Ramos (cell line): ENCODE results near the gene CCR2.
"Not testable (repeated sequence)": the region's sequence is repeated elsewhere in the genome, so short reads cannot be mapped to it uniquely, and the experiment has no call there.

Experiments used
- in situ Hi-C: fragments of 300-500 bp; cut with MboI; formaldehyde crosslinking; loops from one replicate; pipeline ENCODE4 v1.14.3; 2022; ENCODE audit warnings: low sequenced_read_pairs; ENCODE audit not compliant: unreplicated experiment

The CCR2 gene

GRCh38 chr3:46353647-46354410 is at the start of gene CCR2:
Gene CCR2, plus strand, starts transcription at chr3:46354111. Its CDS starts 3,417 bp downstream, at chr3:46357528.
- in situ Hi-C loops = no loop called here

GRCh38 chr3:46304739-46305138 is 49.2 kb upstream of the CCR2 start:
- in situ Hi-C loops = no loop called here

DNA sequence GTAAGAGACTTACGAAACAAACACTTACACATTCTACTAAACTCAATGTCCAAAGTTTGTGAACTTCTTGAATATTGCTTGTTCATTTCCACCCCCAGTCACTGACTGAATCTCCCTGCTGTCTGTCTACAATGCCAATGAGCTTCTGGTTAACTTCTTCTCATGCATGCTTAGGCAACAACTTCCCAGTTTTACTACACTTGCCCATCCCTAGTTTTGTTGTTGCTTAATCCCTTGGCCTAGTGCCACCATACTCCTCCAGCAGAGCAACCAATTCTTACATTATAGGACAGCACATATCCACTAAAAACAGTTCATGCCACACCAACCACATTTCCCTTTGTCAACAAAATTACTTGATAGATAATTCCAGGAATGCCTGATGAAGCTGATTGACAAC is 40.9 kb upstream of the CCR2 start:
- in situ Hi-C loops = no loop called here

DNA sequence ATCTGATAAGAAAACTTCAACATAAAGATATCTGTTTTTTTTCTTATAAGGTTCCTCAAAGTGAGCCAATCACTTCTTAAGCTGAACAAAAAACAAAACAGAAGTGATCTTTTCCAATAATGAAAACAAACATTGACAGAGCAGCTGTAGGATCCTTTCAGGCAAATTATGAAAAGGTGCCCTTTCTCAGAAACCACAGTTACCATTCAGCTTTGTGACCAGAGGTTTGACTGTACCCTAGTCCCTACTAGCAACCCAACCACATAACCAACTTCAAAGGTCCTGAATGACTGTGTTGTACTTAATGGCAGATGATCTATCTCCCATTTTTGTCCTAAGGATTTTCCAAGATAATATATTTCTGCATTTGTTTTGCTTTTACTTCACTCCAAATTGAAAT is 39.4 kb upstream of the CCR2 start:
- in situ Hi-C loops = no loop called here

GRCh38 chr3:46316206-46316605 is 37.7 kb upstream of the CCR2 start:
- in situ Hi-C loops = no loop called here

GRCh38 chr3:46318207-46318927 is 35.5 kb upstream of the CCR2 start:
- in situ Hi-C loops = no loop called here

DNA sequence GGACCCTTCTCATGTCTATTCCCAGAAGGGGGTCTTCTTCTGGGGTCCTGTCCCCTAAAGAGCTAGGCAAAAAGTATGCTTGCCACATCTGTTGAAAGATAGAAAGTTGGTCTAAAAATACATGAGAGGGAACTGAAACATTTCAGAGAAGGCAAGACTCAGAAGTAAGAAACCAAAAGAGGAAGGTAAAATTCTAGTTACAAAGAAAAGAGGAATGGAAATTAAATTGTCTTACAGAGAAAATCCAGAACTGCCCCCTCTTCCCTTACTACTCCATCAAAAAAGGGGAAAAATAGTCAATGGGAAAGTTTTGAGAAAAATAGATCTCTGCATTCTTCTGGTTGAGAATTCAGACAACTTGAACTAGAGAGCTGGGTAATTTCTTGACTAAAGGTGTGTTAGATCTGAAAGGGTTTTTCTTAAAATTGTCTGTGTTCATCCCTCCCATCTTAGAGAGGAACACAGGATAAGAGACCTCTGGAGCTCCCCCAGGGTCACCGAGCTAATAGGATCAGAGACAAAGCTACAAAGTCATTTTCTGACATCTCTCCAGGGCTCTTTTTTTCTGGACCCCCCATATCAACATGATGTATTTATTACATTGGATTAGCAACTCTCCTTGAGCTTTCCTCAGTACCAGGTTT is 32.3 kb upstream of the CCR2 start:
- in situ Hi-C loops = no loop called here

GRCh38 chr3:46324036-46324435 is 29.9 kb upstream of the CCR2 start:
- in situ Hi-C loops = no loop called here

DNA sequence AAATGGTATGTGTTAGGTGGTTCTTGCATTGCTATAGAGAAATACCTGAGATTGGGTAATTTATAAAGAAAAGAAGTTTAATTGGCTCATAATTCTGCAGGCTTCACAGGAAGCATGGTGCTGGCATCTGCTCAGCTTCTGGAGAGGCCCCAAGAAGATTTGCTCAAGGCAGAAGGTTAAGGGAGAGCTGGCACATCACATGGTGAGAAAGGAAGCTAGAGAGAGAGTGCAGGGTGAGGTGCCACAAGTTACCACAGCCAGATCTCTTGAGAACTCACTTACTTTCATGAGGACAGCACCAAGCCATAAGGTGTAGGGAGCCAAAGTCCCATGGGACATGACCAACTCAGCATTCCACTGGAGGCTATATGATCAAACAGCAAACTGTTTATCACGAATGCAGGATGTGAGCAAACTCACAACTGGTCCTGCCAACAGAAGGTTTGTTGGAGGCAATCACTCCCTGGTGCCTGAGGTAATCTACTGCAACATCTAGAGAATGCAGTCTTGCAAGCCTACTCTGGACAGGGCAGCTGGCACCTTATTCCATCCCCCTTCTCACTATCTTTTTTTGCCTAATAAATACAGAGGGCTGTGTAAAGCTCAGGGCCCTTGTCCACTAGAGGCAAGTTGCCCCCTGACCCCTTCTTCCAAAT is 28.1 kb upstream of the CCR2 start:
- in situ Hi-C loops = no loop called here

GRCh38 chr3:46330676-46331075 is 23.2 kb upstream of the CCR2 start:
- in situ Hi-C loops = not testable (repeated sequence)

- in situ Hi-C loops = no loop called here
These were observed 19.0 kb upstream of the CCR2 start for GRCh38 chr3:46334741-46335478.

- in situ Hi-C loops = no loop called here
These were observed 18.4 kb upstream of the CCR2 start for GRCh38 chr3:46335541-46335940.

- in situ Hi-C loops = no loop called here
These were observed 16.0 kb upstream of the CCR2 start for GRCh38 chr3:46337911-46338310.

DNA sequence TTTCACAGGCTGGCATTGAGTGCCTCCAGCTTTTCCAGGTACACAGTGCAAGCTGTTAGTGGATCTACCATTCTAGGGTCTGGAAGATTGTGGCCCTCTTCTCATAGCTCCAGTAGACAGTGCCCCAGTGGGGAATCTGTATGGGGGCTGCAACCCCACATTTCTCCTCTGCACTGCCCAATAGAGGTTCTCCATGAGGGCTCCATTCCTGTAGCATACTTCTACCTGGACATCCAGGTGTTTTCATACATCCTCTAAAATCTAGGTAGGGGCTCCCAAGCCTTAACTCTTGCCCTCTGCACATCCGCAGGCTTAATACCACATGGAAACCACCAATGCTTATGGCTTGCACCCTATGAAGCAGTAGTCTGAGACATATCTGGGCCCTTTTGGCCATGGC is 15.1 kb upstream of the CCR2 start:
- in situ Hi-C loops = no loop called here

GRCh38 chr3:46344476-46344875 is 9.4 kb upstream of the CCR2 start:
- in situ Hi-C loops = no loop called here

GRCh38 chr3:46348823-46349482 is 5.0 kb upstream of the CCR2 start:
- in situ Hi-C loops = no loop called here

DNA sequence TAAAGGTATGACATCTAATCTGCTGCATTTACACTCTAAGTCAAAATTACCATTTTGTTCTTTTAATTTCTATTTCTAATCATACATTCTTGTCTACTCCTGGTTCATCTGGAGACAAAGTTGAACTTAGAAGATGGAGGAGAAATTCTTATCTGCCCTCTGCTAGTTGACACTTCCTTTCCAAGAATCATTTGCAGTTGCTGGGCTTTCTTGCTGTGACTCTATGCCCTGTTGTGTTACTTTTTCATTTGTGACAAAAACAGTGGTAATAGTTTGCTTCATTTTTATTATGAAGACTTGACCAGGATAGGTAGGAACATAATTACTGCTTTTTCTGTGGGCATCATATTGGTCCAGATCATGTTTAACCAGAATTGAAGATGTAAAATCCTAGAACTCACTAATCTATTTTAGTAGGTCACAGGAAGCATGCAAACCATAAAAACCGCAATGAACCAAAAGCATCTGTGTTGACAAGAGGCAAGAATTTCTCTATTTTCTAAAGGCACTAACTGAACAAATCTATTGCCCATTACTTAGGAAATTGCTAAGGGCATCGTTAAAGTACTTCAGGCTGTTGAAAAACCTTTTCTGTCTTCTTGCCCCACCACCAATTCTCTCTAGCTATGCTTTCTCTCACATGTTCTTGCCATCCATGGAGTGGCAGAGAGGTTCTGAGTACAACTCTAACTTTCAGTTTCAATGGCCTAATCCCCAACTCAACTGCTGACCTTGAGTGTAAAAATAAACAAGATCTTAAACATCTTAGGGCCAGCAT is 4.2 kb upstream of the CCR2 start:
- in situ Hi-C loops = no loop called here

- in situ Hi-C loops = no loop called here
These were observed 3.7 kb upstream of the CCR2 start for GRCh38 chr3:46350262-46350565.

DNA sequence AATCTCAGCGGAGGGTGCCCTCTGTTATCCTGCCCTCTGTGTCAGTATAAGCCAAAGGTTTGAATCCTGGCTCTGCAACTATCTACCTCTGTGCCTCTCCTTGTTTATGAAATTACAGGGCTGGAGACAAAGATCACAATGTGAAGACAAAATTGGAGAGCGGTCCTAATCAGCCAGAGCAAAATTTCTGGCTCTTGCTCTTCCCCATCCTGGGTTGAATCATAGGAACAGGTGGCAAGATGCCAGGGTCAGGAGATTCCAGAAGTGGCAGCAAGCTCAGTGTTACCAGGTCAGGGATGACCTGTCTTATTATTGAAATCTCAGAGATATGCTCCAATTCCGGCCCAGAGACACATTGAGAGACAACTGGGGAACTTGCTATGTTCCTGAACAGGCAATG is 2.3 kb upstream of the CCR2 start:
- in situ Hi-C loops = no loop called here
